ENCODE data around the gene SF3B2. TPM values are rescaled to one million over a fixed set of nuclear protein-coding genes. Genes with fewer than 3 reads are reported as not detected.

SF3B2 gene
- total RNA-seq, 1 experiment from 2014 or later = 300 TPM

DNA sequence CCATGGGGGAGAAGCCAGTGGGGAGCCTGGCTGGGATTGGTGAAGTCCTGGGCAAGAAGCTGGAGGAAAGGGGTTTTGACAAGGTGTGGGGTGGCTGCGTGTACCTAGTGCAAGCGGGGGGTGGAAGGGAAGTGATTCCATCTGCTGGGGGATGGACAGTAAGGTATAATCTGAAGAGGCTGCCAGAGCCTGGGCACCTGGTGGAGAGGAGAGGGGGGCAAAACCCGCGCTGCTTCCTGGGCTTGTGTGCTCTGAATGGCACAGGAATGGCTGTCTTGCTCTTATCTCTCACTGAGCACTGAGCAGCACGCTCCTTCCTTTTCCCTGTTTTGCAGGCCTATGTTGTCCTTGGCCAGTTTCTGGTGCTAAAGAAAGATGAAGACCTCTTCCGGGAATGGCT is 48.9 kb upstream of the SF3B2 start (continued):
- TF ChIP-seq, protein P1, sequence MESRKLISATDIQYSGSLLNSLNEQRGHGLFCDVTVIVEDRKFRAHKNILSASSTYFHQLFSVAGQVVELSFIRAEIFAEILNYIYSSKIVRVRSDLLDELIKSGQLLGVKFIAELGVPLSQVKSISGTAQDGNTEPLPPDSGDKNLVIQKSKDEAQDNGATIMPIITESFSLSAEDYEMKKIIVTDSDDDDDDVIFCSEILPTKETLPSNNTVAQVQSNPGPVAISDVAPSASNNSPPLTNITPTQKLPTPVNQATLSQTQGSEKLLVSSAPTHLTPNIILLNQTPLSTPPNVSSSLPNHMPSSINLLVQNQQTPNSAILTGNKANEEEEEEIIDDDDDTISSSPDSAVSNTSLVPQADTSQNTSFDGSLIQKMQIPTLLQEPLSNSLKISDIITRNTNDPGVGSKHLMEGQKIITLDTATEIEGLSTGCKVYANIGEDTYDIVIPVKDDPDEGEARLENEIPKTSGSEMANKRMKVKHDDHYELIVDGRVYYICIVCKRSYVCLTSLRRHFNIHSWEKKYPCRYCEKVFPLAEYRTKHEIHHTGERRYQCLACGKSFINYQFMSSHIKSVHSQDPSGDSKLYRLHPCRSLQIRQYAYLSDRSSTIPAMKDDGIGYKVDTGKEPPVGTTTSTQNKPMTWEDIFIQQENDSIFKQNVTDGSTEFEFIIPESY (IDR thresholded peaks at IDR 0.05; ENCODE audit: extremely low read depth, insufficient replicate concordance, low read length) = no peak
- TF ChIP-seq EGR1 (IDR thresholded peaks at IDR 0.05; ENCODE audit: low read depth) (no peak), SIN3A (IDR thresholded peaks at IDR 0.05; ENCODE audit: low read depth) (no peak), FOSL1 (IDR thresholded peaks at IDR 0.05; ENCODE audit: low read depth) (no peak), ELF1 (IDR thresholded peaks at IDR 0.05; ENCODE audit: borderline replicate concordance, low read depth) (no peak), SRF (IDR thresholded peaks at IDR 0.05; ENCODE audit: low read depth) (no peak), ZNF274 (IDR thresholded peaks at IDR 0.05; ENCODE audit: low read depth, low read length) (no peak), CBX3 (IDR thresholded peaks at IDR 0.05; ENCODE audit: low read depth) (no peak), ZFX (IDR thresholded peaks at IDR 0.05) (no peak)
- TF ChIP-seq, protein P2, sequence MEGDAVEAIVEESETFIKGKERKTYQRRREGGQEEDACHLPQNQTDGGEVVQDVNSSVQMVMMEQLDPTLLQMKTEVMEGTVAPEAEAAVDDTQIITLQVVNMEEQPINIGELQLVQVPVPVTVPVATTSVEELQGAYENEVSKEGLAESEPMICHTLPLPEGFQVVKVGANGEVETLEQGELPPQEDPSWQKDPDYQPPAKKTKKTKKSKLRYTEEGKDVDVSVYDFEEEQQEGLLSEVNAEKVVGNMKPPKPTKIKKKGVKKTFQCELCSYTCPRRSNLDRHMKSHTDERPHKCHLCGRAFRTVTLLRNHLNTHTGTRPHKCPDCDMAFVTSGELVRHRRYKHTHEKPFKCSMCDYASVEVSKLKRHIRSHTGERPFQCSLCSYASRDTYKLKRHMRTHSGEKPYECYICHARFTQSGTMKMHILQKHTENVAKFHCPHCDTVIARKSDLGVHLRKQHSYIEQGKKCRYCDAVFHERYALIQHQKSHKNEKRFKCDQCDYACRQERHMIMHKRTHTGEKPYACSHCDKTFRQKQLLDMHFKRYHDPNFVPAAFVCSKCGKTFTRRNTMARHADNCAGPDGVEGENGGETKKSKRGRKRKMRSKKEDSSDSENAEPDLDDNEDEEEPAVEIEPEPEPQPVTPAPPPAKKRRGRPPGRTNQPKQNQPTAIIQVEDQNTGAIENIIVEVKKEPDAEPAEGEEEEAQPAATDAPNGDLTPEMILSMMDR (IDR thresholded peaks at IDR 0.05 in 2 of 3, conservative IDR thresholded peaks at IDR 0.05 in 1 of 3; ENCODE audit: borderline replicate concordance in 1 of 3, insufficient read depth in 1 of 3, low read depth in 2 of 3, low read length in 2 of 3) = no peak

GRCh38 chr11:66004186-66004585 is 48.0 kb upstream of the SF3B2 start:
- intact Hi-C loops (cut with micrococcal nuclease) = no loop called here
- CTCF ChIA-PET = no interaction called here
- peaks cover 31 to 58% of the 10 kb centered on the region in 2 experiments for H3K4me1 ChIP-seq (ENCODE audit: control insufficient read depth in 1 of 2, insufficient read depth in 2 of 2, low read length in 2 of 2)
- TF ChIP-seq, protein P2 (IDR thresholded peaks at IDR 0.05 in 2 of 3, conservative IDR thresholded peaks at IDR 0.05 in 1 of 3; ENCODE audit: borderline replicate concordance in 1 of 3, insufficient read depth in 1 of 3, low read depth in 2 of 3, low read length in 2 of 3) = no peak
- no peak for TF ChIP-seq SRF (IDR thresholded peaks at IDR 0.05; ENCODE audit: low read depth)
- TF ChIP-seq ELF1 (IDR thresholded peaks at IDR 0.05; ENCODE audit: borderline replicate concordance, low read depth) = no peak
- TF ChIP-seq RAD21 (IDR thresholded peaks at IDR 0.05; ENCODE audit: low read depth) = no peak
- TF ChIP-seq EZH2 (IDR thresholded peaks at IDR 0.05) = no peak
- no peak for TF ChIP-seq SP1 (IDR thresholded peaks at IDR 0.05; ENCODE audit: low read depth)
- no peak for TF ChIP-seq ZNF274 (IDR thresholded peaks at IDR 0.05; ENCODE audit: low read depth, low read length)
- no peak for TF ChIP-seq MAX (IDR thresholded peaks at IDR 0.05)
- TF ChIP-seq TCF7L2 (IDR thresholded peaks at IDR 0.05; ENCODE audit: borderline replicate concordance, extremely low read depth, insufficient read depth, insufficient read length) = no peak
- no peak for TF ChIP-seq JUND (IDR thresholded peaks at IDR 0.05)
- TF ChIP-seq, protein P1 (IDR thresholded peaks at IDR 0.05; ENCODE audit: extremely low read depth, insufficient replicate concordance, low read length) = no peak

More at GRCh38 chr11:66004186-66004585, 48.0 kb upstream of the SF3B2 start:
- no peaks in the 10 kb centered on the region; the same call in 1 of the 2 replicates for H4K20me1 ChIP-seq (ENCODE audit: insufficient read depth)
- peak overlapping the region; percentile 19; the same call in 1 of the 2 replicates for H3K27ac ChIP-seq (ENCODE audit: low read depth, low read length)
- POLR2A ChIA-PET = no interaction called here
- H3K9ac ChIP-seq (ENCODE audit: low read length) = no peak overlapping the region
- RAD21 ChIA-PET (ENCODE audit: low non-redundant PET in 1 of 2, low total read pairs in 2 of 2, uncharacterized antibody in 2 of 2, unreplicated experiment in 2 of 2) = no interaction called here
- H2AFZ ChIP-seq (ENCODE audit: low read depth, low read length, poor library complexity, severe bottlenecking) = no peak overlapping the region
- peaks cover 50% of the 10 kb centered on the region for H3K79me2 ChIP-seq (ENCODE audit: insufficient read depth, low read length)
- no peak for DNase-seq (ENCODE audit: low read depth, low spot score)
- no peak overlapping the region for H3K4me3 ChIP-seq (replicated peaks in 1 of 2; ENCODE audit: low read depth in 1 of 2, low read length in 2 of 2)
- H3K9me2 ChIP-seq (ENCODE audit: insufficient read depth) = no peaks in the 10 kb centered on the region
- no peaks in the 10 kb centered on the region for H3K9me3 ChIP-seq (ENCODE audit: control insufficient read depth in 1 of 2, insufficient read depth in 1 of 2, low read depth in 1 of 2, low read length in 2 of 2)
- no peaks in the 10 kb centered on the region for H3K27me3 ChIP-seq (ENCODE audit: insufficient read depth, low read length)
- ATAC-seq = no peak
- H3K36me3 ChIP-seq (ENCODE audit: control insufficient read depth in 1 of 2, insufficient read depth in 2 of 2, low read length in 2 of 2) = peaks cover 18 to 36% of the 10 kb centered on the region in 2 experiments
- H3K4me2 ChIP-seq (ENCODE audit: low read length) = peak overlapping the region; percentile 26; the same call in 1 of the 2 replicates
- no TSS peak for BruUV-seq (replicated peaks)
